ENCODE results near the gene NPIPB2.

- TF ChIP-seq EZH2 (IDR thresholded peaks at IDR 0.05; ENCODE audit: low read length, missing control alignments) (no peak), CTCF (conservative IDR thresholded peaks at IDR 0.05 in 1 of 2, IDR thresholded peaks at IDR 0.05 in 1 of 2; ENCODE audit: low read depth in 1 of 2, low read length in 2 of 2) (no peak)
These were observed 26.7 kb upstream of the NPIPB2 start for GRCh38 chr16:11968577-11968976.

Data from fibroblast of lung (primary cell).